GM12892 (cell line): ENCODE data around the gene TIGD6.

Experiments used
- DNase-seq: peaks from one replicate; pipeline ENCODE4 v3.0.0; 2011; ENCODE audit not compliant: insufficient read length
- FAIRE-seq: peaks from 2 replicates; lab custom pipeline; 2011; peaks lifted over from hg19 to GRCh38; lab: Jason Lieb, UNC
- POLR2A ChIP-seq: IDR thresholded peaks from 2 replicates; pipeline ENCODE4 v1.6.1; 2011; ENCODE audit warnings: low read depth, low read length, control low read depth
- POLR2AphosphoS5 ChIP-seq: IDR thresholded peaks from 2 replicates; pipeline ENCODE4 v1.6.1; 2011; ENCODE audit warnings: low read depth, low read length, control low read depth
- TAF1 ChIP-seq: IDR thresholded peaks from 2 replicates; pipeline ENCODE4 v1.6.1; 2011; ENCODE audit warnings: low read depth, mild to moderate bottlenecking, control low read depth, low read length, borderline replicate concordance

Gene TIGD6

GRCh38 chr5:149995385-149996204 lies 4.9 kb downstream of the TIGD6 start:
- no peak for DNase-seq
- no peak for FAIRE-seq
- TF ChIP-seq TAF1 (no peak), POLR2AphosphoS5 (no peak), POLR2A (no peak)

DNA sequence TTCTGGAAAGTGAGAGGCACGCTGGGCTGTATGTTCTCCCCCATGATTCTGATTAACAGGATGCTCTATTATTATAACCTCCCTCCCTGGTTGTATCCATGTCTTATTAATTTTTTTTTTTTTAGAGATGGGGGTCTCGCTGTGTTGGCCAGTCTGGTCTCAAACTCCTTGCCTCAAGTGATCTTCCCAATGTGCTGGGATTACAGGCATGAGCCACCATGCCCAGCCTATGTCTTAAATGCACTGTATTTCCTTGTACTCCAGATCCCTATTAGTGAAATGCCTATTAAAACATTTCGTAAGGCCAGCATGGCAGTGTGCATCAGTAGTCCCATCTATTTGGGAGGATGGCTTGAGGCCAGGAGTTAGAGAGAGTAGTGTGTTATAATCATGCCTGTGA lies 7.0 kb downstream of the TIGD6 start:
- no peak for TF ChIP-seq POLR2A
- no peak for TF ChIP-seq POLR2AphosphoS5
- TF ChIP-seq TAF1: no peak
- no peak for DNase-seq
- FAIRE-seq: no peak

DNA sequence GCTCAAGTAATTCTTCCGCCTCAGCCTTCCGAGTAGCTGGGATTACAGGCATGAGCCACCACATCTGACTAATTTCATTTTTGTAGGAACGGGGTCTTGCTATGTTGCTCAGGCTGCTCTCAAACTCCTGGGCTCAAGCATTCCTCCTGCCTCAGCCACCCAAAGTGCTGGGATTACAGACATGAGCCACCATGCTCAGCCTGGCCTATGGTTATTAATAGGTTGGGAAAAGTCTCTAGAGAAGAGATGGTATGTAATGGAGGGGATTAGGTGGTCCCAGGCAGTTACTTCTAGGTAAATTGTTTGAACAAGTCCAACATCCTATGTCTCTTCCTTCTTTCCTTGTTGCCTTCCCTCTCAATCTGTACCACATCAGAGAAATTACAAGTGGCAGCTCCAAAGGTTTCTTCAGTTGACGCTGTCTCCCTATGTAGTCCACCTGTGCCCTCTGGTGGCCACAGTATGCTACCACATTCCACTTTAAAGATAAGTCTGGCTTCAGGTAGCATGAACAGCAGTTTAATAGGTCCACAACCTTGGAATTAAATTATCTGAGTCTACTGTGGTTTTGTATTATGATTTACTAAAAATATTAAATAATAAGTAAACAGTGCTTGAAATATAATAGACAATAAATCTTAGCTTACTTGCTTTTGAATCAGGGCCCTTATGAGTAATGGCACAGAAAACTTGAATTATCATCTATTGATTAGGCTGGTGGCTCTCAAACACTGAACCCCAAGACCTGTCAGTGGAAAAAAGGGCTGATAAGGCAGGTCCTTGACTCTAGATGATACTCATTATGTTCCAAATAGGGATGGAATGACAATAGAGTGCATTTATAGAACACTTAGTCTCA lies 9.7 kb downstream of the TIGD6 start:
- peak; percentile 89 for FAIRE-seq
- peak; percentile 28 for DNase-seq
- TF ChIP-seq TAF1 (no peak), POLR2AphosphoS5 (no peak), POLR2A (no peak)

GRCh38 chr5:149988126-149988525 lies 12.3 kb downstream of the TIGD6 start:
- no peak for FAIRE-seq
- no peak for DNase-seq
- TF ChIP-seq POLR2AphosphoS5 (no peak), TAF1 (no peak), POLR2A (no peak)

- FAIRE-seq (no peak), DNase-seq (no peak)
- TF ChIP-seq POLR2A (no peak), POLR2AphosphoS5 (no peak), TAF1 (no peak)
Observed at GRCh38 chr5:149982505-149982904, 17.9 kb downstream of the TIGD6 start.

- TF ChIP-seq TAF1 (no peak), POLR2A (no peak), POLR2AphosphoS5 (no peak)
- FAIRE-seq: no peak
Observed at GRCh38 chr5:149981206-149981605, 19.2 kb downstream of the TIGD6 start.

DNA sequence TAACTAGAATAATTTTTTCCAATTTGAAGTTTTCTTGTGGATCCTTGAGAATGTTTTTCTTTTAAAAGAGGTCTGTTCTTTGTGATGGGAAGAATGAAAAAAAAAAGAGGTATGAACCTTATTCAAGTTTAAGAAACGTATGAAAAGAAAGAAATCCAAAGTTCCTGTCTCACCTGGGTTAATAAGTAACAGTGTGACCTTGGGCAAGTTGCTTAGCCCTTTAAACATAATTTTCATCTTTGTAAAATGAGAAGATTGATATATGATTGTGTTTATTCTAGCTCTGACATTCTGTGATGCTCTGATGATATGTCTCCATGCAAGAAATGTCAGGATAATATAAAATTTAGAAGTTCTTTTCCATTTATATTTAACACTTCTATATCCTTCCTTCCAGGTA lies 20.6 kb downstream of the TIGD6 start:
- TF ChIP-seq POLR2A (no peak), TAF1 (no peak), POLR2AphosphoS5 (no peak)
- FAIRE-seq (no peak), DNase-seq (no peak)

More at GRCh38 chr5:149981206-149981605, 19.2 kb downstream of the TIGD6 start:
- DNase-seq: no peak

DNA sequence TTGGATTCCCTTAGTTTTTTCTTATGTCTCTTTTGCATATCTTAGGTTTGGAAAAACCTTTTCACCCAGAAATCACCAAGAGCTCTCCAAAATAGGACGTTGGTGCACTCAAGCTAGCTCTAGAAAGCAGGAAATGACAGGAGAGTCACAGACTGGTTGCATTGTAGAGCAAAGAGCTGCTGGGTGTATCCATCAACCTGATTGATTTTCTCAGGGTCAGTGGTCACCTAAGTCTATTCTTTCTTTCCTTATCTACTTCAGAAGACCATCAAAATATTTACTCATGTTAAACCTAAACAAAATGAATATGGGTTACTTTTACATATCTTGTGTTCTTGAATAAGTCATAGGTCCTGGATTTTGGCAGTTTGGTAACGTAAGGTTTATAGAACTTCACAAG lies 25.0 kb downstream of the TIGD6 start:
- FAIRE-seq (no peak), DNase-seq (no peak)
- TF ChIP-seq TAF1 (no peak), POLR2AphosphoS5 (no peak), POLR2A (no peak)

- no peak for TF ChIP-seq POLR2AphosphoS5
- no peak for TF ChIP-seq POLR2A
- no peak for TF ChIP-seq TAF1
- FAIRE-seq (no peak), DNase-seq (no peak)
Observed at GRCh38 chr5:149969181-149969930, 31.1 kb downstream of the TIGD6 start.

DNA sequence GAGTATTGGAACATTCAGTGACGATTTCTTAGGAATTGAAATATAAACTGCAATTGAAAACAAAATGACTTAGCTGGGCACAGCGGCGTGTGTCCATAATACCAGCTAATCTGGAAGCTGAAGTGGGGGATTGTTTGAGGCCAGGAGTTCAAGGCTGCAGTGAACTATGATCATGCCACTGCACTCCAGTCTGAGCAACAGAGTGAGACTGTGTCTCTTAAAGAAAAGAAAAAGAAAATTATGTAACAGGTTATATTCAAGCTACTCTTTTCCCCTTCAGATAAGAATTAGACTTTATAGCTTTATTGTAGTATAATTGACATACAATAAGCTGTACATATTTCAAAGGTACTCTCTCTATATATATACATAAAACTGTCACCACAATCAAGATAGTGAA lies 33.5 kb downstream of the TIGD6 start:
- DNase-seq: no peak
- TF ChIP-seq POLR2AphosphoS5 (no peak), POLR2A (no peak), TAF1 (no peak)
- no peak for FAIRE-seq

DNA sequence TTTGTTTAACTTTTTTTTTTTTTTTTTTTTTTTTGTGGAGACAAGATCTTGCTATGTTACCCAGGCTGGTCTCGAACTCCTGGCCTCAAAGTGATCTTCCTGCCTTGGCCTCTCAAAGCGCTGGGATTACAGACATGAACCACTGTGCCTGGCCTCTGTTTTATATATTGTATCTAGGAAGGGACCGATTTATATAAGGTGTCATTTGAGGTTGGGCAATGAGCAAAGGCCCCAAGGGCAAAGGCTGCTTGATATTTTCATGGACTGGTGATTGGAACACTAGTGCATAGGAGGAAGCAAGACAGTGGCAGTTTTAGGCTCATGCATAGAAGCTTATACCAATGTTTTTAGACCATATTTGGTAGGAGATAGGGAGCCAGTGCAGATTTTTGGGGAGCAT lies 36.7 kb downstream of the TIGD6 start:
- TF ChIP-seq TAF1: no peak
- no peak for TF ChIP-seq POLR2A
- no peak for TF ChIP-seq POLR2AphosphoS5
- FAIRE-seq: no peak
- DNase-seq: no peak

DNA sequence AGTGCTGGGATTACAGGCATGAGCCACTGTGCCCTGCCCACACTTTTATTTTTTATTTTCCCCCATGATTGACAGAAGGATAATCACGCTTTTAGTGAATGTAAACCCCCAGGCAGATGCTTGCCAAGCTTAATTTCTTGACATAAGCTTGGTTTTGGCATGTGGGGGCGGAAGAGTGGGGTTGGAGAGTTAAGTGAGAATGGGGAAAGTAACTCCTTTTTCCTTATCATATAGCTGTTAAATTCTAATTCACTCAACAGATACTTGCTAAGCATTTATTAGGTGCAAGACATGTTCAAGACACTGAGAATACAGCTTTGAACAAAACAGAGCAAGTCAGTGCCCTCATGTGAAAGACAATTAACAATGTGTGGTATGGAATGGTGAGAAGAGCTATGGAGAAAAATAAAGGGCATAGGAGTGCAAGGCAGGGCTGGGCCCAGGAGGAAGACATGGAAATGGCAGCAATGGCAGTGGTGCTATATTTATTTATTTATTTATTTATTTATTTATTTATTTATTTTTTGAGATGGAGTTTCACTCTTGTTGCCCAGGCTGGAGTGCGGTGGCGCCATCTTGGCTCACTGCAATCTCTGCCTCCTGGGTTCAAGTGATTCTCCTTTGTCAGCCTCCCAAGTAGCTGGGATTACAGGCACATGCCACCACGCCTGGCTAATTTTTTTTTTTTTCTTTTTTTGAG lies 37.7 kb downstream of the TIGD6 start:
- TF ChIP-seq POLR2A (no peak), TAF1 (no peak), POLR2AphosphoS5 (no peak)
- DNase-seq (no peak), FAIRE-seq (no peak)
